ENCODE data around the gene ABHD11. TPM values are rescaled to one million over a fixed set of nuclear protein-coding genes. Genes with fewer than 3 reads are reported as not detected.
A peak's percentile ranks its signal among the peaks of the same experiment; 100 is the strongest.

ABHD11 gene
- total and polyA plus RNA-seq, 9 of the 15 experiments (the other 6 are each of a cell fraction or from before 2014, with no cell fraction given) = 7.7 to 44.2 (median 18.9) TPM

- TF ChIP-seq ZFP91 (CRISPR knock-in tag; IDR thresholded peaks at IDR 0.05) = no peak; the same call in 1 of the 2 replicates
- TF ChIP-seq SRSF9 (IDR thresholded peaks at IDR 0.05; ENCODE audit: borderline replicate concordance, low read depth, low read length) = no peak
- TF ChIP-seq SMAD3 (CRISPR knock-in tag; conservative IDR thresholded peaks at IDR 0.05) = peak; percentile 72; the same call in 1 of the 2 replicates
- TF ChIP-seq PHB2 (IDR thresholded peaks at IDR 0.05; ENCODE audit: low read depth) = no peak
- TF ChIP-seq ZNF24 (IDR thresholded peaks at IDR 0.05) = peak; percentile 71
- no peak for TF ChIP-seq NR2C1 (IDR thresholded peaks at IDR 0.05)
- no peak for TF ChIP-seq NR2C1 (tag; IDR thresholded peaks at IDR 0.05)
- TF ChIP-seq ZNF780A (CRISPR knock-in tag; IDR thresholded peaks at IDR 0.05) = no peak
- peak; percentile 84; the same call in 1 of the 2 replicates for TF ChIP-seq ZNF76 (CRISPR knock-in tag; IDR thresholded peaks at IDR 0.05; ENCODE audit: borderline replicate concordance)
- peak; percentile 88 for TF ChIP-seq ZBTB17 (CRISPR knock-in tag; IDR thresholded peaks at IDR 0.05)
- TF ChIP-seq USF1 (CRISPR knock-in tag; IDR thresholded peaks at IDR 0.05) = no peak
- peak; percentile 45; the same call in 1 of the 2 replicates for TF ChIP-seq ZNF384 (IDR thresholded peaks at IDR 0.05; ENCODE audit: low read depth, low read length)
- no peak for TF ChIP-seq ZNF280A (IDR thresholded peaks at IDR 0.05; ENCODE audit: low read depth, partially characterized antibody)
- no peak for TF ChIP-seq ZKSCAN1 (IDR thresholded peaks at IDR 0.05; ENCODE audit: low read depth, low read length)
- no peak for TF ChIP-seq MAFK (IDR thresholded peaks at IDR 0.05; ENCODE audit: low read length)
- 0 out of 4 replicates have a peak, but pooled peaks of 1 of the 2 experiments have one; percentile 3 for TF ChIP-seq FOXA3 (CRISPR knock-in tag; conservative IDR thresholded peaks at IDR 0.05 in 1 of 2, IDR thresholded peaks at IDR 0.05 in 1 of 2)
- TF ChIP-seq MNT (conservative IDR thresholded peaks at IDR 0.05) = peak; percentile 63 to 82; a peak in 2 of 4 replicates
- TF ChIP-seq FOSL1 (tag; conservative IDR thresholded peaks at IDR 0.05) = 0 out of 2 replicates have a peak, but pooled peaks have one; percentile 10
- 0 out of 2 replicates have a peak, but pooled peaks have one; percentile 55 for TF ChIP-seq ETV5 (CRISPR knock-in tag; IDR thresholded peaks at IDR 0.05; ENCODE audit: low read depth)
- no peak for TF ChIP-seq THRA (IDR thresholded peaks at IDR 0.05)
- no peak for TF ChIP-seq ZNF77 (CRISPR knock-in tag; IDR thresholded peaks at IDR 0.05)
Observed at GRCh38 chr7:73738612-73739386, at the start of gene ABHD11 (continued).

All from K562 (cell line).